Measurements from ENCODE around the gene PIK3R1.
A peak's percentile ranks its signal among the peaks of the same experiment; 100 is the strongest.

The PIK3R1 gene

DNA sequence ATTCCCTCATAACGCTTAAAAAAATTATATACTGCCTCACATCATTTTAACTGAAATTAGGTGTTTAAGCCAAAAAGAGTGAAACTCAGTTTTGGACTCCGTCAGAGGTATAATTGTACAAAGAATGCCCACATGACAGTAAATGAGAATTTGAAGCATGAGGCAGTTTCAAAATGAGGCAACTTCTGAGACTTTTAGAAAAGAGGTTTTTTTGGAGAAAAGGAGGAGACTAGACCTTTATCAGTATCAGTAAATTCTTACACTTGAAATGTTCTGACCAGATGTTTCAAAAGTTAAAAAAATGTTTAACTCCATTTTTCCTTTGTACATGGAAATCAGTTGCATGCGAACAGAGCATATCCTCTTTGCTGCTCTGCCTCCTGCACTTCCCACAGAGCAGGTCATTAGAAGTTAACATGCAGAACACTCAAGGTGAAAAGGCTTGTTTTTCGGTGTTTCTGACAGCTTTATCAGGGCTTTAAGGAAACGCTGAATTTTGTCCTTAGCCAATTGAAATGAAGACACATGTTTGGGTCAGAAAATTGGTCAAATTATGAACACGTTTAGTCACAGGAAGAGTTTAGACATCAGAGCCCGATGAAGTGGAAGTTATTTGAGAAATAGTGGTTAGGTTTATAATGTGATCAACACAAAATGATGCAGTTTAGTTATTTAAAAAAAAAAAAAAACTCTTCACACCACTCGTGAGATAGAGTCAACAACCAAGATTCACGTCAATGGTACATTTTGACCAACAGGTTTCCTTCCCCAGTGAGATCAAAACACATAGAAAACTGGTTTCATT lies 59.5 kb downstream of the PIK3R1 start:
- DNase-seq, result no peak

DNA sequence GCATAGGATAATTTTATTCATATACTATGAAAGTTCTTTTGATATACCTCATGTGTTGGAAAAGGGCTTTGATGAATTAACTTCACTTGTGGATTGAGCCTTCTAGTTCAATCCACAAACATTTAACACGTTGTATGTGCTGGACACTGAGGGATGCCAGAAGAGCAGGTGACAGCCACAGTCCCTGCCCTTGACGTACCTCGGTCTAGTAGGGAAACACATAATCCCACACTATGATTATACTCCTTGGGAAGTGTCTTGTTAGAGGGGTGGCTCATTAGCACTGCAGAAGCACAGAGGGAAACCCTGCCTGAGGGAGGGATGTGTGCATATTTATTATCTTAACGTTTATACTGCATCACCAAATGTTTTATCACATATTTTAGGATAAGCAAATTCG lies 61.2 kb downstream of the PIK3R1 start:
- no peak for DNase-seq

DNA sequence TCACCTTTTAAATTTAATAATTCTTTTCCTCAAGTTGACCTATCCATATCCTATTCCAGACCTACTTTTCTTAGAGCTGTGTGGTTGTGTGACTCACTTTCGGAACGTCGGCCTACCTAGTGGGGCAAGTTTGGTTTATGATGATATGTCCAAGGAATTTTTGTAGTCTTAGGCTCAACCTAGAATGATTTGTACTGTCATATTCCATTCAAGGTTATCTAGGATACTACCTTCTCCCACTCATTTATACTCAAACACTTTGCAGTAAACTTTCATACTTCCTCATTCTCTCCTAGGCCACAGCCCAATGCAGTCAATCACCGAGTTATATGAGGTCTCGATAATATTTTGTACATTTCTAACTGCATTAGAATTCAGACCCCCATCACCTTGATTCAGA lies 61.9 kb downstream of the PIK3R1 start:
- DNase-seq, result no peak

DNA sequence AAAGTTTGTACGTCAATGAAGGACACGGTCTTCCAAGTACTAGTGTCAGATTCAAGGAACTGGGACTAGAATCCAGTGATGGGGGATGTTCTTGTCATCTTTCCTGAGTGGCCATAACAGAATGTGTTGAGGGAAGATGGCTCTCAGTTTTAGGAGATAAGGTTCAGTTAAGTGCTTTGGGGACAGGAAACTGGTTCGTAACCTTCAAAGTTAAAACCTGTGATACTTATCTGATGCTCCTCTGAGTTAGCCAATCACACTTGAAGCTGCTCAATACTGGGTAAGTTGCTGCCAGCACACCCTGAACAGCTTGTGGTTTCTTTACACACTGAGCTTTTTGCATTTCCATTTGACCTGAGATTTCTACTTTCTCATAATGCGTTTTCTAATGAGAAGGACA lies 64.4 kb downstream of the PIK3R1 start:
- no peak for DNase-seq

DNA sequence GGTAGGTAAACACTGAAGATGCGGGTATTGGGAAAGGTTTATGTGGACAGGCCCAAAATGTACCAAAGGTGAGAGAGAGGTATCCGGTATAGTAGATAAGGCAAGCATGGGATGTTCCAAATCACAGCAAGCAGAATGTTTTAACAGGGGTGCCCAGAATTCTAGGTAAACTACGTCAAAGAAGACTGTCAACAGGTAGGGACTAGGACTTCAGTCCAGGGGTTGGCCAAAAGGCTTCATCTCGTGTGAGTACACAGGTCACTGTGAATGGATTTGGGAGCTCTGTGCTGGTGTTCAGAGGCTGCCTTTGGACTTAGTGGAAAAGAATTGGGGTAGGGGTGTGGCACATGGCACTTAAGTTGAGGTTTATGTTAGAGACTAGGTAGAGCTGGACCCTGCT lies 66.4 kb downstream of the PIK3R1 start:
- DNase-seq, result no peak

DNA sequence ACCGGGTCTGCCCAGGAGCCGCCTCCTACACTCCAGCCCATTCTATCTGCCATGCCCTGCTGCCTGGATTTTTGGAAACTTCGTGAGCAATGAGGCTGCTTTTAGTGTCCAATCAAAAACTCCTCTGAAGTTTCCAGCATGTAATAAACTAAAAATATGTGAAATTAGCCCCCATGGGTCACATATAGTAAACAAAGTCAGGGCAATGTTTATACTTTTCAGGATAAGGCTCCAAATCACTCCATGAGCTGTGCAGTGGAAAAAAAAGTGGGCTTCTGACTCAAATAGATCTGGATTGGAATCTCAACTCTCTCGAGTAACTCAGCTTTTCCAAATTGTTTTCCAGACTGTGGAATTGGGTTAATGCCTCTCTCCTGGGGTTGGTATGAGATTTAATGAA lies 68.2 kb downstream of the PIK3R1 start:
- DNase-seq, result no peak

DNA sequence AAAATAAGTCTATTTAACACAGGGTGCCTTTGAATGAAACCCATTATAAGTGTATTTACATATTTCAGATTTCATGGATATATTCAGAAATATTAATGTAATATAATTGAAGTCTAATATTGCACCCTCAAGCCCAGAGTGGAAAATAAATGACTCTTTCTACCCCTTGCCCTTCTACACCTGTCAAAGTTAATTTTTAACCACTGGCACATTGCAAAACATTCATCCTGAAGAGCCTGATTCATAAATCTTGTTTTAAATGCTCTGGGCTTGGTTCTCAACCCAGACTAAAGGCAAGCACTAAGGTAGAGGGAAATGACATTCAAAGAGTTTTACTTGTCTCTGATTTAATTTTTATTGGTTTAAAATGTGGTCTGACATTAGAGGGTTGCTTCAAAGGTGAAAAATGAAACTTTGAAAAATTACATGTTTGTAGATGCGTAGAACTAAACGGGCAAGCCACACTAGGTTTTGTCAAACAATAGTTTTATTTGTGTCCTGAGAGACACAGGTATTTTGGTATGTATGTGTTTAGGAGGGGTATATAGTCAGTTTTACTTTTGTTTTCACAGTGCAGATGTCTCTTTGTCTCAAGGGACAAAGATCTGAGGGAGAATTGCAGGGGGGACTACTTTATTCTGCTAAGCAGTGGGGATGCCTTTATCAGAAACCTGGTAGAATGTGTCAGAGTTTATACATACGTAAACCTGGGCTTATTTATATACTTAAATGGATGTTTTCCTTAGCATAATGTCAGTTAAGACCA lies 69.7 kb downstream of the PIK3R1 start:
- no peak for DNase-seq

DNA sequence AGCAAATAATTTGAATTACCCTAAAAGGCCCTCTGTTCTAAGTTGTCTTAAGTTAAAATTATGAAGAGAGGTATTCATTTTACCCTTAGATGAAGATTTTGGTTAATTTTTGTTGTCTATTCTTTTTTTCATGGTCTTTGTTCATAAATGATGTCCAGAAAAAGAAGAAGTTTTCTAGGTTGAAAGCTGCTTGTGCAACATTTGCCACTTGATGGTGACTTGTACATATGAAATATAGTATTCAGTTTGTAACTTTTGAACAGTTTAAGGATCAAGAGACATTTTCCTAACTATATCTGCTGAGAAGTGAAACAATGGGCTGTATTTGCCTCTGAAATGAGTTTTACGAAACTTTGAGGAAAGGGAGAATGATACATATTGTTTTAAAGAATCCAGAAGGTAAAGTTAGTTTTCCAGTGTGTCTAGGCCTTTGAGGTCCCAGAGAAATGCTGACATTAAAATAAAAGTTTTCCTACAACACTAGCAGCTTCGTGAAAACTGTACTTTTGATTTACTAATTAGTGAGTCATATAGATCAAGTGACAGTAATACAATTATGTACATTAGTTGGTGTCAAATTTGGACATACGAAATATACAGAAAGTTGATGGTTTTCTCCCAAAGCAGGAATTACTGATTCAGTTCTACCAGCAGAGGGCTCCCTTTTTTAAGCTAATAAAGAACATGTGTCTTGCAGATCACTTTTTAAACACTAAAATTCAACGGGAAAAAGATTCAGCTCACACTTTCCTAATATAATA lies 70.5 kb downstream of the PIK3R1 start:
- DNase-seq, result no peak

DNA sequence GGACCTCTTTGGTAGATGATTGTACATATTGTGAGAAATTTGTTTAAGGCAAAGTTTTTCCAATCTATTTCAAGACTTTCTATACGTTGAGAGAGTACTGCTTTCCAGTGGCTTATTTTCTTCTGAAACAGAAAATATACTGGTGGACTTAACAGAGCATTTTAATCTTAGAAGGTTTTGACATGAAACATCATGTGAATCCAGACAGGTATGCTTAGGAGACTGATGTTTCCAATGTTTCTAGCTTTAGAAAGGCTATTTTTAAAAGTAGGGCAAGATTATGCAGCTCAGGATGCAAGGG lies 71.0 kb downstream of the PIK3R1 start:
- DNase-seq, result no peak

DNA sequence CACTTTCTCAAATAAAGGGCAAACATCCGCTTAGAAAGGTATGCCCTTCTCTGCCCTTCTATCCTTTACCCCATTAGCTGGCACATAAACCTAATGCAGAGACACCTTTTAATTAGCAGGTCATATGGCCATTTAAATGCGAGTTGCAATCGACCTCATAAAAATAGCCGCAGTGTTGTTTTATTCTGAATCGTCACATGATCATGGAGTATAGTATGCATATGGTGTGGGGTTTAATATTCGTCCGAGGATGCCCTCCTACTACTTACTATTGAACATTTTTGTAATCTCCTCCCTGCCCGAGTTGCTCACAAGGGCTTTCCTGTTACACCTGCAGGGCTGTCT lies 72.0 kb downstream of the PIK3R1 start:
- DNase-seq, result peak; percentile 51

DNA sequence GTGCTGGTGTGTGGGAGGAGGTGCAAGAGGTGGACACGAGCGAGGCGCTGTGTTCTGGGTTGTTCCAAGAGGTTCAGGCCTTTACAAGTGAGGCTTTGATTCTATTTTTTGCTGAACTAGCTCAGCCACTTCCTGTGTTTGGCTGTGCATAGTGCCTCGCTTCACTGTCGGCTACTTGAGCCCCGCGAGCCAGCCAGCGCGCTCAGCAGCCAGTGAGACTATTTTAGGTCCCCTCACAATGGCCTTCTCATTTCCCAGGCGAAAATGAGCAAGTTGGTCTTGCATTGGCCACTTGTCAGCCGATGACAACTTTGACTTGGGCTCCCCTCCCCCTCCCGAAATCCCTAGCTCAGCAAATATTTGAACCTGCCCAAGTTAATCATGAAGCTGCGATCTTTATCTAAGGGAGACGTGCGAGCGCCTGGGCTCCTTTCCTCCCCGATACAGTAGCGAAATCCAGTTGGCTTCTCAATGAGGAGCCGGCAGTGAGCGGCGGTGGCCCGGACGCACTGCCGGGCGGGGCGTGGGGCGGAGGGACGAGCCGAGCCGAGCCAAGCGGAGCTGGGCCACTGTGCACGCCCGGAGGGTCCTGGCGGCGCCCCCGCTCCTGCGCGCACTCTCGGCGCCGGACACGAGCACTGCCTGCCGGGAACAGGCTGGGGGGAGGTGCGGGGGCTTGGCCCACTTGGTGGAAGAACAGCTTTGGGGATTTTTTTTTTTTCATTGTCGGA lies 72.6 kb downstream of the PIK3R1 start:
- no peak for DNase-seq

DNA sequence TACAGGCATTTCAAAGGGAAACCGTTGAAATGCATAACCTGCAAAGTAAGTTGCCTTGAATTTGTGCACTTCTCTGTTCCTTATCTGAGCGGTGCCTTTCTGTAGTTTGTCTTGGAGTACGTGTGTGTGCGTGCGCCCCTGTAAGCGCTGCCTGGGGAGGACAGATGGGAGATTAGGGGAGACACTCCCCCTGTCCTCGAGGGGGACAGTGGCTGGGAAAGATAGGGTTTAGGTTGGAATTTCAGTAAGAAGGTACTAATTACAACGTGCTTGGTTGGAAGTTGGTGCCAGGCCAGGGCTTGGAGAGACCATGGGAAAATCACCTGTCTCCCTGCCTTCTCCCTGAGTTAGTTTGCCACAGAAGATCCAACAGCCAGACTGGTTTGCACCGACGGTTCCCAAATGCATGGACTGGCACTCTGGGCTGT lies 73.2 kb downstream of the PIK3R1 start:
- DNase-seq, result peak; percentile 34

DNA sequence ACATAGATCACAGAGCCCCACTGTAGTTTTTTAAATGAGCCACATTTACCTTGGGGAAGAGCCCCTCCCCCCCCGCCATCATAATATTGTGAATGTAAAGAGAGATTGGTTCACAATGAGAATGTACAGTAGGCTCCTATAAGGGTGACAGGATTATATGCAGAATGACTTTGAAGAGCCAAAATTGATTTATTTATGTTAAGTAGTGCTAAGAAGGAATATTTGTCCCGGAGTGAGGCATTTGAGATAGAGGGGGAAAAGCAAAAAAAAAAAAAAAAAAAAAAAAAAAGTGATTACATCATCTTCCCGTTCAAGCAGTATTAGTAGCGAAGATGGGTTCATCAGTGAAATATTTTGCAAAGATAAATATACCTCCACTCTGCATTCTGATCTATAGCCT lies 73.9 kb downstream of the PIK3R1 start:
- no peak for DNase-seq

DNA sequence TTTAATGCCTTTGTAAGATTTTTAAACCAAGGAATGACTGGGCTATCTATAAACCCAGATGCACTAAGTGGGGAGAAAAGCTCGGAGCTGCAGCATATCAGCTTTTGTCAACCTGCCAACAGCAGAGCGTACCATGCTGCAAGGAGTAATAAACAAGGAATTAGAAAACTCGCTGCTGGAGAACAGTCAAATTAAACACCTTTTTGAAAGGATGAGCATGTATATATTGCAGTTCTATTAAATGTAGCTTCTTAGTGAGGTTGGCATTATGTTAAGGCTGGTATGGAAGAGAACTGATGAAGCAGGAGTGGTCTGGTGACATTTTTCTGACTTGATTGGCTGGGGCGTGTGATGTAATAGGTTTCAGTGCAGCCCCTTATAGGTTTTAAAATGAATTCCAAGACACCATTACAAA lies 74.7 kb downstream of the PIK3R1 start:
- DNase-seq, result no peak

DNA sequence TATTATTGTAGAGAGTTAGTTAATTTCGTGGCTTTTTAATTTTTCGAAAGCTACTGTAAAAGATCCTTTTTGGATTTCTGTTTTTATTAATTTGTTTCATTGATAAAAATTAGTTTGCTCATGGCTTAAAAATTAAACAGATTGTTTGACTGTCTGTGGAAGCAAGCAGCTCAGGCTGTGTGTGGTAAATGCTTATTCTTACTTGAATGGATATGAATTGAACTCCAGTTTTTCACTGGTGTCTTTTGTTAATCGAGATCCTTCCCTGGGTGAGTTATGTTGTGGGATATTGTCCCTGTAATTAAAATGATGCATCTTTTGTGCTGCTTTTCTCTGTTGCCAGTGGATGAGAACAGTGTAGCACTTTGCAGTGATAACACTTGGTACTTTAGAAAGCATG lies 75.3 kb downstream of the PIK3R1 start:
- DNase-seq, result no peak

DNA sequence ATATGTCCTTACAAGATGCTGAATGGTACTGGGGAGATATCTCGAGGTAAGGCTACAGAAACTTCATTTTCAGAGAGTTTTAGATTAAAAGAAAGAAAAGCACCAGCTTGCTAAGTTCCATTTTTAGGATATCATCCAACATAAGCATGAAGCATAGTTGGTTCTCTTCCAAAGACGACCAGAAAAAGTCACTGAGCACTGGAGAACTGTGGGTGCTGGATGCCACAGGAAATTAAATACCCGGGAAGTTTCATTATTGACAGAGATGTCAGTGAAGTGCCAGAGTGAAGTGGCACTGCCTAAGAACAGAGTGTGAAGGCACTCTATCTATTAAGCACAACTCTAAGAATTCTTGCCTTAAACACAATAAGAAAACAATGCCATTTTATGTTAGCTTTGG lies 76.8 kb downstream of the PIK3R1 start:
- DNase-seq, result no peak

DNA sequence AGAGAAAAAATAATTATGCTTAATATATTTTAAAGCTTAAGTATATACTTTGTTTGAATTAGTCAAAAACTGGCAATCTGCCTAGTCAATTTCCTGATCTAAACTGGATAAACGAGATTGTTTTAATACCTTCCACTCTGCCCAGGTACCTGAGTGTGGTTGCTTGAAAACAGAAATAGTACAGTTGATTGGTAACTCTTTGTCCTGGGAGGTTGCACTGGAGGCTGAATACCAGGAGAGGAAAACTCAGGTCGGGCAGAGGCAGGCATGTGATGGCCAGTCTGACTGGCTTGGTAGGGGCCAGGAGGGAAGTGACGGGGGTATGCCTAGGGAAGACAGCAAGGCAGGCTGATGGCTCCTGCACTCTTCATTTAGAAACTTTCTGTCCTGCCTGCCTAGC lies 80.2 kb downstream of the PIK3R1 start:
- DNase-seq, result no peak

DNA sequence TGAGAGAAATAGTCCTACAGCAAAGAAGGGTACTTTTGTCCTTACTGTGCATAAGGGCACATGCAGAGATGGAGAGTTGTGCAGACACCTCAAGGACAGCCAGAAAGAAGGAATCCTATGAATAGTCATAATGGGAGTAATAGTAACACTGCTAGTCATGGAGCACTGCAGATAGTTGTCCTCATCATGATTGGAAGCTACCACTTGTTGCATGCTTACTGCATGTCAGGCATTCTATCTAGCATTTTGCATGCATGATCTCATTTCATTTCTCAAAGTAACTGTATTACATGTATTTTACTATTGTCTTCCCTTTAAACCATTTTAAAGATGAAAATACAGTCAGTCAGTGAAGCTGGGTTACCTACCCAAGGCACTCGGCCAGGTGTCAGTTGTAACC lies 81.3 kb downstream of the PIK3R1 start:
- DNase-seq, result no peak

DNA sequence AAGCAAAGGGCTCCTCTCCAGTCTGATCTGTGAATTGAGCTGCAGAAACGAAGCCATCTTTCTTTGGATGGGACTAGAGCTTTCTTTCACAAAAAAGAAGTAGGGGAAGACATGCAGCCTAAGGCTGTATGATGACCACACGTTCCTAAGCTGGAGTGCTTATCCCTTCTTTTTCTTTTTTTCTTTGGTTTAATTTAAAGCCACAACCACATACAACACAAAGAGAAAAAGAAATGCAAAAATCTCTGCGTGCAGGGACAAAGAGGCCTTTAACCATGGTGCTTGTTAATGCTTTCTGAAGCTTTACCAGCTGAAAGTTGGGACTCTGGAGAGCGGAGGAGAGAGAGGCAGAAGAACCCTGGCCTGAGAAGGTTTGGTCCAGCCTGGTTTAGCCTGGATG lies 82.1 kb downstream of the PIK3R1 start:
- no peak for DNase-seq

DNA sequence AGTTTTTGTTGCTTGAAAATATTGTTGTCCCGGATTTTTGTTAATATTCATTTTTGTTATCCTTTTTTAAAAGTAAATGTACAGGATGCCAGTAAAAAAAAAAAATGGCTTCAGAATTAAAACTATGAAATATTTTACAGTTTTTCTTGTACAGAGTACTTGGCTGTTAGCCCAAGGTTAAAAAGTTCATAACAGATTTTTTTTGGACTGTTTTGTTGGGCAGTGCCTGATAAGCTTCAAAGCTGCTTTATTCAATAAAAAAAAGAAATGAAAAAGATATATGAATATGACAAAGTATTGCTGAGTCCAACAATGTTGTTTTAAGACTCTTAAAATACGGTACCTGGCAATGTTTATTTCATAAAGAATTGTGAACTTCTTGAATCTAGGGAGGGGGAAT lies 82.9 kb downstream of the PIK3R1 start:
- no peak for DNase-seq

DNA sequence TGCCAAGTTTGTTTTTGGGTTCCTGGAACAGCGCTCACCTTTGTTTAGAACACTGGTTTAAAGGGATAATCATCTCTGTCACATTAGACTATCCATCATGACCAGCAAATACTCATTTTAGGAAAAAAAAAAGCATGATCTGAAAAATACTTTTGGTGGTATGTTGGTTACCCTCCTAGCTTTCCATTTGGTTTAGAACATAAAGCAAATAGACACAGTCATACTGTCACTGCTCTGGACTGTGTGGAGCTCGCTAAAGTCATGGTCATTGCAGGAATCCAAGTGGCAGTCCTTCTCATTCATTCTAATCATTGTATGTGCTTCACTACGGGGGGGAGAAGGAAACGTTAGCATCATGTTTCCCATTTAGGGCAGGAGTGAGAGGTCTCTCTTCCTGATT lies 83.5 kb downstream of the PIK3R1 start:
- no peak for DNase-seq

DNA sequence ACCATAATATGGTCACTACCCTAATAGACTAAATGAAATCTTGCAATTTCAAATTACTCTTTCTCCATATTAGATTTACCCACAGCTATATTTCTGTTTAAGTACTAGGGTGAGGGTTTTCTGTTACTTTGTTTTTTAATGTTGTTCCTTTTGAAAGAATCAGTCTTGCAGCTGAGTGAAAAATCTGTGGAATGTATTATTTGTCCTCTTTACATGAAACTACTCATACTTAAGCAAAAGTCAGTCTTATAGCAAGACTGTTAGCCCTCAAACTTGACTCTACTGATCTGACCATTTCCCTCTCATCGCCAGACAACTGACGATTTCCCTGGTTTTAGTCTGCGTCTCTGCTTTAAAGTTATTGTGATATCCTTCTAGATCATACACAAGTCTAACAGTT lies 84.0 kb downstream of the PIK3R1 start:
- DNase-seq, result no peak

DNA sequence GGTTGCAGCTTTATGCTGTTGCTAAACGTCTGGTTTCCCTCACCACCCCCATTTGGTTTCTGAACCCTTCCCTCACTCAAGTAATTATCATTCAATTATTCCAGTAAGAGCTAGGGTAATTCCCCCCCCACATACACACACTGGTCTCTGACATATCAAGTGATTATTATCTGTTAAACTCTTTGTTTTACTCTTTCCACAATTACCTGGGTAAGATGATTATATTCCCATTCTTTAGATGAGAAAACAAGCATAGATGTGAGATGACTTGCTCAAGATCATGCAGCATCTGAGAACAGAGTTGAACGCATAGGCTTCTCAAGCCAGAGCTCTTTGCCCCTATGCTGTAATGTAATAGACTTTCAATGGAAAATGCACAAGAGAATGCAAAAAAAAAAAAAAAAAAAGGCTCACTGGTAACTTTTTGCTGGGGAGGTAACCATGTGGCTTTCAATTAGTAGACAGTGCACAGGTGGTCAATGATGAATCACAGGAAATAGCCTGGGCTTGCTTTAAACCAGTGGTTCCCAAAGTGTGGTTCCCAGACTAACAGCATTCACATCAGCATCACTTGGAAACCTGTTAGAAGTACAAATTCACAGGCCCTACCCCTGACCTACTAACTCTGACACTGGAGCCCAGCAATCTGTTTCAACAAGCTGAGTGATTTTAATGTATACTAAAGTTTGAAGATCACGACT lies 87.6 kb downstream of the PIK3R1 start:
- no peak for DNase-seq
